T-helper 17 cell (primary cell): ENCODE results near the gene CDK5R1. TPM values are rescaled to one million over a fixed set of nuclear protein-coding genes. Genes with fewer than 3 reads are reported as not detected.
A peak's percentile ranks its signal among the peaks of the same experiment; 100 is the strongest.

Experiments used
- ATAC-seq: fragments of 150-1000 bp; cut with Tn5 transposase; 2 replicates; pipeline ENCODE4 v1.10.0; 2021; ENCODE audit warnings: mild to moderate bottlenecking, moderate library complexity
- DNase-seq, 3 donors: peaks; one replicate each; pipeline versions ENCODE4 v3.0.0 to v3.0.0-alpha.2; 2020 to 2021
- H3K9me3 ChIP-seq: one replicate; pipeline ENCODE4 v1.7.0; 2013; ENCODE audit warnings: low read length, mild to moderate bottlenecking; ENCODE audit not compliant: control insufficient read depth, poor library complexity, severe bottlenecking
- H3K27ac Mint-ChIP-seq: one replicate; pipeline ENCODE4 v1.8.0; 2022; ENCODE audit warnings: mild to moderate bottlenecking, moderate library complexity, mixed read lengths
- H3K27me3 Mint-ChIP-seq: one replicate; pipeline ENCODE4 v1.8.0; 2022; ENCODE audit warnings: mixed read lengths
- H3K36me3 Mint-ChIP-seq: one replicate; pipeline ENCODE4 v1.8.0; 2022; ENCODE audit warnings: low read depth, mixed read lengths
- H3K4me1 Mint-ChIP-seq: one replicate; pipeline ENCODE4 v1.8.0; 2022; ENCODE audit warnings: mild to moderate bottlenecking, mixed read lengths
- H3K4me3 Mint-ChIP-seq: one replicate; pipeline ENCODE4 v1.8.0; 2022; ENCODE audit warnings: mild to moderate bottlenecking, moderate library complexity, mixed read lengths
- total RNA-seq, 4 donors: library from RNA in 2 of 4; stranded (reverse) in 2 of 4; gene quantifications; one replicate each; pipeline ENCODE4 v1.2.3 and lab custom pipeline; 2022 to 2026

The CDK5R1 gene
- total RNA-seq, 2 donors from 2014 or later = 8.0 to 8.2 TPM

DNA sequence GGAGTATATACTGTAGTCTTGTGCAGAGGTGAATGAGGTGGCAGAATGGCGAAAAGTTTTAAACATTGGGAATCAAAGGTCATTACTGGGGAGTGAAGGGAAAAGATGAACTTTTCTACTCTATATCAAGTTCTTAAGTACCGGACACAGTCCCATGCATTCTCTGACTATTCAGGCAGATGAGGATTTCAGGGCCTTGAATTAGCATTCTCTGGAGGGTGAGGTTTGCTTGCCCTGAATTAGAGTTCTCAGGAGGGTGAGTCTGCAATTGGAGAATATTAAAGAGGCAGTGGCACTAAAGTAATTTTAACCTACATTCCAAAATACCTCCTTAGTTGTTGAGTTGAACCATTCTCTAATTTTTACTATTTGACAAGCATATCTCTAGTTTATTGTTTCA is 33.4 kb upstream of the CDK5R1 start:
- Mint-ChIP-seq H3K27ac (peak overlapping the region; percentile 63), H3K27me3 (no peaks in the 10 kb centered on the region), H3K36me3 (peaks cover 11% of the 10 kb centered on the region), H3K4me3 (no peak overlapping the region), H3K4me1 (peaks cover 22% of the 10 kb centered on the region)
- ATAC-seq = no peak
- no peak for DNase-seq
- H3K9me3 ChIP-seq = no peaks in the 10 kb centered on the region

DNA sequence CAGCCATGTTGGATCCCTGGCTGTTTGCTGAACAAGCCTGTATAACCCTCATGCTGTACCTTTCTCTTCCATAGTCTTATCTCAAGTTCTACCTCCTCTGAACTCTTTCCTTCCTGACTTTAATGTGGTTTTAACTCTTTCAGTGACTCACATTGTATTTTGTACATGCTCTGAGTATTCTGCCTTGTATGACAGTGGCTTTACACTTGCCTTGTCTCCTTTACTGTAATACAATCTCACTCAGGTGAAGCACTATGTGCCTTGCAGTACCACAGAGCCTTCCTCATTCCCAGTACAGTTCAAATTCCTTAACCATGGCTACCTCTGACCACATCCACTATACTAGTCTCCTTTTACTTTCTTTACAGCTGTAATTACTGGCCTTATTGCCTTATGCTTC is 28.4 kb upstream of the CDK5R1 start:
- H3K9me3 ChIP-seq = no peaks in the 10 kb centered on the region
- ATAC-seq (no peak), DNase-seq (no peak)
- H3K4me1 Mint-ChIP-seq = peaks cover 27% of the 10 kb centered on the region
- peak overlapping the region; percentile 31 for H3K4me3 Mint-ChIP-seq
- H3K27me3 Mint-ChIP-seq = no peaks in the 10 kb centered on the region
- H3K36me3 Mint-ChIP-seq = peaks cover 17% of the 10 kb centered on the region
- peak overlapping the region; percentile 87 for H3K27ac Mint-ChIP-seq

DNA sequence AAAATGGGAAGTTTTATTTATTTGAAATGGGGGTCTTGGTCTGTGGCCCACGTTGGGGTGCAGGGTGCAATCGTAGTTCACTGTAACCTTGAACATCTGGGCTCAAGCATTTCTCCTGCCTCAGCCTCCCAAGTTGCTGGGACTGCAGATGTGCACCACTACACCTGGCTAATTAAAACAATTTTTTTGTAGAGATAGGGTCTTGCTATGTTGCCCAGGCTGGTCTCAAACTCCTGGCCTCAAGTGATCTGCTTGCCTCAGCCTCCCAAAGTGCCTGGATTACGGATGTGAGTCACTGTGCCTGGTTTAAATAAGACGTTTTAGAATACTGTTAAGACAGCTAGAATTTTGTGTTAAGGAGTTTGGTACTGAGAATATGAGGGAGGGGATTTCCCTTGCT is 26.7 kb upstream of the CDK5R1 start:
- Mint-ChIP-seq H3K4me1 (peaks cover 24% of the 10 kb centered on the region), H3K27me3 (no peaks in the 10 kb centered on the region), H3K27ac (peak overlapping the region; percentile 66), H3K36me3 (peaks cover 14% of the 10 kb centered on the region), H3K4me3 (no peak overlapping the region)
- H3K9me3 ChIP-seq = no peaks in the 10 kb centered on the region
- ATAC-seq (no peak), DNase-seq (no peak)

DNA sequence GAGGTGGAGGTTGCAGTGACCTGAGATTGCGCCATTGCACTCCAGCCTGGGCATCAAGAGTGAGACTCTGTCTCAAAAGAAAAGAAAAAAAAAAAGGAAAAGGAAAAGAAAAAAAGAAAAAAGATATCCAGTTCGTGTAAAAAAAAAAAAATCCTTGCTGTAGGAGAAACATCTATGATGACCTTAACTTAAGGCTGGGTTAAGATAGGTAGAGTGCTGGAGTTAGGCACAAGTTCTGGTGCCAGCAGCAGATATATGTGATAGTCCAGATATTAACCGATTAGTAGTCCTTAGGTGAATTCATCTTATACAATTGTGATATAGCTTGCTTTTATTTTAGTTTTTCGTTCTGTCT is 25.3 kb upstream of the CDK5R1 start:
- H3K27ac Mint-ChIP-seq = peak overlapping the region; percentile 53
- ATAC-seq (peak; percentile 33), DNase-seq (no peak)
- peaks cover 24% of the 10 kb centered on the region for H3K4me1 Mint-ChIP-seq
- H3K9me3 ChIP-seq = no peaks in the 10 kb centered on the region
- H3K36me3 Mint-ChIP-seq = peaks cover 12% of the 10 kb centered on the region
- no peak overlapping the region for H3K4me3 Mint-ChIP-seq
- H3K27me3 Mint-ChIP-seq = no peaks in the 10 kb centered on the region

DNA sequence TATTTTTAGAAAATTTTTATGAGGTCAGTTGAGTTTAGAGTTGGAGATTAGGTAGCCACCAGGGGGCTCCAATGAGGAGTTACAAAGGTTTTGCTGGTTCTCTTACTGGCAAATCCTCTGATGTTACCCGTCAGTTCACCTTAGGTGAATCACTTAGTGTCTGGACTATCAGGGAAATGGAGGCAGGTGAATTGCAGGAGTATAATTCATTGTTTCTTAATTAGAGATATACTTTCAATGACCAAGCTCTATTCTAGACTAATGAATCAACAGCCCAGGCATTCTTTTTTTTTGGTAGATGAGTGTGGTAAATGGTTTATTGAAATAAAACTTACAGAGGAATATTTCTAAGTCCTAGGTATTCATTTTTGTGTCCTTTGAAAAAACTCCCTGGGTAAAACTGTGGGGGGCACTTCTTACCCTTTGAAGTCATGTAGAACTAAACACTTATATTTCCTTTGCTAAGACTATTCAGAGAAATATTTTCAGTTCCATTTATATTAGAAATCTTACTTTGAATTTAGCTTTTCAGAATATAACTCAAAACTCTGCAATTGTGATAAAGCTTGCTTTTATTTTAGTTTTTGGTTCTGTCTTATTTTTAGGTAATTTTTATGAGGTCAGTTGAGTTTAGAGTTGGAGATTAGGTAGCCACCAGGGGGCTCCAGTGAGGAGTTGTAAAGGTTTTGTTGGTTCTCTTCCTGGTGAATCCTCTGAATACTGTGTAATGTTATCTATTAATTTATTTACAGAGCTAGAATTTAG is 24.8 kb upstream of the CDK5R1 start:
- DNase-seq = peak; percentile 39 to 60 (median 41)
- ATAC-seq = peak; percentile 87
- Mint-ChIP-seq H3K36me3 (peaks cover 12% of the 10 kb centered on the region), H3K4me3 (no peak overlapping the region), H3K27me3 (no peaks in the 10 kb centered on the region), H3K27ac (peak overlapping the region; percentile 53), H3K4me1 (peaks cover 24% of the 10 kb centered on the region)
- no peaks in the 10 kb centered on the region for H3K9me3 ChIP-seq

DNA sequence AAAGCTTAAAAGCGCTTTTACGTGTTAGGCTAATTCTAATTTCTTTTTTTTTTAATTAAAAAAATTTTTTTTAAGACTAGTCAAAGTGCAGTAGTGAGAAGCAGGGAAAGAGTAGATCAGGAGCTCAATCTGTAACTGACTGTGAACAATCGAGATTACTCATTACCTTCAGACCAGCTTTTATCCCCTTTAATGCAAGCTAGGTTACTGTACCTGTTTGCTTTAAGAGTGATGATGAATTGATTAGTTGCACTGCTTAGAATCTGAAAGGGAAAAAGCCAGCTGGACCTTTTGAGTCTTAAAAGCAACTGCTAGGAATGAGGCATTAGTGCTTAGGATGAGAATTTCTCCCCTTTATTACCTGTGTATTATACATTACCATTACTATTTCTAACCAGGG is 23.5 kb upstream of the CDK5R1 start:
- Mint-ChIP-seq H3K4me1 (peaks cover 21% of the 10 kb centered on the region), H3K27ac (no peak overlapping the region)

DNA sequence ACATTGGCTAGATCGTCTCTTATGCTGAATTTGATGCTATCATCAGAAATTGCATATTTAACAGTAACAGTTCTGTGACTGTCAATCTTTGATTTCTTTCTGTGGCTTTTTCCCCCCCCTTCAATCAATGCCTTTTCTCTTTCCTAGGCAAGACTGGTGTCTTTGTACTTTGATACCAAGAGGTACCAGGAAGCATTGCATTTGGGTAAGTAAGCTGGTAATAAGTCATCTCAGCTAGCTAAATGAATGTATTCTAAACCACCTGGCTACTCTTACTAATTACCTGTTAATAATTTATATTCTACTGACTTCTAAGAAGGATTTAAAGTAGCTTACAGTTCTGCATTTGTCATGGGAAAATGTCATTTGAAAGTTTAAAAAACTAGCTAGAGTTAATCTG is 22.4 kb upstream of the CDK5R1 start:
- peaks cover 6% of the 10 kb centered on the region for H3K36me3 Mint-ChIP-seq

More for the DNA sequence above, 23.5 kb upstream of the CDK5R1 start:
- no peaks in the 10 kb centered on the region for H3K9me3 ChIP-seq
- DNase-seq = no peak
- Mint-ChIP-seq H3K27me3 (no peaks in the 10 kb centered on the region), H3K4me3 (no peak overlapping the region), H3K36me3 (peaks cover 12% of the 10 kb centered on the region)
- no peak for ATAC-seq

DNA sequence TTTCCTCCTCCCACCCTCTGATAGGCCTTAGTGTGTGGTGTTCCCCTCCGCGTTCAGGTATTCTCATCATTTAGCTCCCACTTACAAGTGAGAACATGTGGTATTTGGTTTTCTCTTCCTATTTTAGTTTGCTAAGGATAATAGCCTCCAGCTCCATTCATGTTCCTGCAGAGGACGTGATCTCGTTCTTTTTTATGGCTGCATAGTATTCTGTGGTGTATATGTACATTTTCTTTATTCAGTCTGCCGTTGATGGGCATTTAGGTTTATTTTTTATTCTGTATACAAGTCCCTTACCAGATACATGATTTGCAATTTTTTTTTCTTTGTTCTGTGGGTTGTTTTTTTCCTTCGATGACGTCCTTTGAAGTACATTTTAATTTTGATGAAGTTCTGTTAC is 18.8 kb upstream of the CDK5R1 start:
- no peak for ATAC-seq
- no peaks in the 10 kb centered on the region for H3K9me3 ChIP-seq
- H3K27ac Mint-ChIP-seq = peak overlapping the region; percentile 53
- no peaks in the 10 kb centered on the region for H3K27me3 Mint-ChIP-seq
- peaks cover 14% of the 10 kb centered on the region for H3K4me1 Mint-ChIP-seq
- peaks cover 6% of the 10 kb centered on the region for H3K36me3 Mint-ChIP-seq
- no peak overlapping the region for H3K4me3 Mint-ChIP-seq
- DNase-seq = no peak

More for the DNA sequence above, 22.4 kb upstream of the CDK5R1 start:
- H3K27ac Mint-ChIP-seq = no peak overlapping the region
- H3K27me3 Mint-ChIP-seq = no peaks in the 10 kb centered on the region
- H3K9me3 ChIP-seq = no peaks in the 10 kb centered on the region
- DNase-seq = no peak
- no peak overlapping the region for H3K4me3 Mint-ChIP-seq
- peaks cover 19% of the 10 kb centered on the region for H3K4me1 Mint-ChIP-seq
- no peak for ATAC-seq

DNA sequence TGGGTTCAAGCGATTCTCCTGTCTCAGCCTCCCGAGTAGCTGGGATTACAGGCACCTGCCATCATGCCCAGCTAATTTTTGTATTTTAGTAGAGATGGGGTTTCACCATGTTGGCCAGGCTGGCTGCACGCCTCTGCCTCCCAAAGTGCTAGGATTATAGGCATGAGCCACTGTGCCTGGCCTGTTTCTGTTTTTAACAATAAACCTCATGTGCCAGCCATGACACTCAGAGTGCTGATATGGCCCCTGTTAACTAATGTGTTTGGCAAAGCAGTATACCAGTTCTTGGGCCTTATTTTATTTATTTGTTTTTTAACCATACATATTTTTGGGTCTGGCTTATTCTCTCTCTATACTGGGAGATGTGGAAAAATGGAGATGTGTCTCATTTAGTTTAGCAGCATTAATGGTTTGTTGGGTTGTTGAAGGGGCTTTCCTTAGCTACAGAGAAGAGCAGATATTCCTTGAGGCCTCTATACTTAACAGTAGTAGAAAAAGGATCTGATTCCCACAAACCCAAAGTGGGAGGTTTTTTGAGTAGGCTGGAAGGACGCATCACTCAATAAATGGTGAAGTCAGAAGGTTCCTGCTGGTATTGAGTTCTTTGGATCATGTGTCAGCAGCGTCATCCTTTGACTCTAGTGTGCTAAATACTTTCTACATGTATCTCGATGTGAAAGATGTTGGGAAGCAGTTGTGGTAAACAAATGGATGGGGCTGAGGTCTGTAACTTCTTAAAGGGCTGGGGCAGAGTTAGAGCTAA is 16.2 kb upstream of the CDK5R1 start:
- DNase-seq (no peak), ATAC-seq (no peak)
- H3K4me3 Mint-ChIP-seq = no peak overlapping the region
- peaks cover 17% of the 10 kb centered on the region for H3K4me1 Mint-ChIP-seq
- peaks cover 7% of the 10 kb centered on the region for H3K36me3 Mint-ChIP-seq
- H3K9me3 ChIP-seq = no peaks in the 10 kb centered on the region
- H3K27ac Mint-ChIP-seq = no peak overlapping the region
- no peaks in the 10 kb centered on the region for H3K27me3 Mint-ChIP-seq

DNA sequence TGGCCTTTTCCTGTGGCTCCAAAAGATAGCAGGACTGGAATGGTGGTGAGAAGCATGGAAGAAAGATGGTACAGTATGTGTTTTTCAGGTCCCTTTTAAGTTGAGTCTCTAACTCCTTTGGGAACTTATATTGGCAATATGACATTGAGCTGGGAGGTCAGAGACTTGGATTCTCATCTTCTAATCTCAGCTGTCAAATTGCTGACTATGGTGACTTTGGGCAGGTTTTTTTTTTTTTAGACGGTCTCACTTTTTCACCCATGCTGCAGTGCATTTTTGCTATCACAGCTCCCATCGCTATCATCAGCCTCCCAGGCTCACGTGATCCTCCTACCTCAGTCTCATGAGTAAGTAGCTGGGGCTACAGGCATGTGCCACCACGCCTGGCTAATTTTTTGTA is 15.1 kb upstream of the CDK5R1 start:
- ATAC-seq = no peak

DNA sequence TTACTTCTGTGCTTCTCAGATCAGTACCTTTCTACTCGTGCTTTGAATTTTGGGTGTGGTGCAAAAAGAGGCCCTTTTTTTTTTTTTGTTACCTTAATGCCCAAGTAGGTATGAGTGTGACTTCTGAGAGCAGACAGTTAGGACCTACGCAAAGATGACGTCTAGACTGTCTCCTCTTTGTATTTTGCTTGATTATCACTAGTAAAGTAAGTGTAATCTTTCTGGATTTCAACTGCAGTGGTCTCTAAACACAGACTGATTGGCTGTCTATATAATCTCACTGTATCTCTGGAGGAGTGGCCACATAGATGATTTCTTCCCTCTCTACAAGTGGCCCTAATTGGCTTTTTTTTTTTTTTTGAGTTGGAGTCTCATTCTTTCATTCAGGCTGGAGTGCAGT is 11.5 kb upstream of the CDK5R1 start:
- H3K4me3 Mint-ChIP-seq = no peak overlapping the region
- H3K27ac Mint-ChIP-seq = peak overlapping the region; percentile 16
- H3K36me3 Mint-ChIP-seq = peaks cover 7% of the 10 kb centered on the region

More for the DNA sequence above, 15.1 kb upstream of the CDK5R1 start:
- no peak for DNase-seq
- Mint-ChIP-seq H3K4me3 (no peak overlapping the region), H3K4me1 (peaks cover 15% of the 10 kb centered on the region), H3K36me3 (peaks cover 7% of the 10 kb centered on the region), H3K27me3 (no peaks in the 10 kb centered on the region), H3K27ac (no peak overlapping the region)
- H3K9me3 ChIP-seq = no peaks in the 10 kb centered on the region

DNA sequence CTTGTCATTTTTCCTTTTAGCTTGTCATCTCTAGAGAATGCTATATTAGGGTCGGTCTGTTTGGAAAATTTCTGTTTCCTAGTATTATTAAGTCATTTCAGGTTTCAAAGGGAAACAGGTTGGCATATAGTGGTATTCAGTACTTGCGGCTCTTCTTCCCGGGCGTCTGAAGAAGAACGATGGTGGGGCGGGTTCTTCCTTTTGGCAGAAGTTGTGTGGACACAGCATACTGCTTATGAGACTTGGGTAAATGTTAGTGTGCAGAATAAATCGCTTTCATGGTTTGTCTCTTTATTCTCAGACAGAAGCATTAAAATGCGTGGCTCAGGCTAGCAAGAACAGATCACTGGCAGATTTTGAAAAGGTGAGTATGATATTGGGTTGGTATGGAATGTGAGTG is 9.6 kb upstream of the CDK5R1 start:
- no peak for ATAC-seq
- Mint-ChIP-seq H3K27me3 (no peaks in the 10 kb centered on the region), H3K4me1 (peaks cover 5% of the 10 kb centered on the region), H3K36me3 (peaks cover 13% of the 10 kb centered on the region), H3K4me3 (no peak overlapping the region), H3K27ac (no peak overlapping the region)
- H3K9me3 ChIP-seq = no peaks in the 10 kb centered on the region
- no peak for DNase-seq

More for the DNA sequence above, 11.5 kb upstream of the CDK5R1 start:
- ATAC-seq = no peak
- H3K9me3 ChIP-seq = no peaks in the 10 kb centered on the region
- no peaks in the 10 kb centered on the region for H3K27me3 Mint-ChIP-seq
- peaks cover 8% of the 10 kb centered on the region for H3K4me1 Mint-ChIP-seq
- no peak for DNase-seq

DNA sequence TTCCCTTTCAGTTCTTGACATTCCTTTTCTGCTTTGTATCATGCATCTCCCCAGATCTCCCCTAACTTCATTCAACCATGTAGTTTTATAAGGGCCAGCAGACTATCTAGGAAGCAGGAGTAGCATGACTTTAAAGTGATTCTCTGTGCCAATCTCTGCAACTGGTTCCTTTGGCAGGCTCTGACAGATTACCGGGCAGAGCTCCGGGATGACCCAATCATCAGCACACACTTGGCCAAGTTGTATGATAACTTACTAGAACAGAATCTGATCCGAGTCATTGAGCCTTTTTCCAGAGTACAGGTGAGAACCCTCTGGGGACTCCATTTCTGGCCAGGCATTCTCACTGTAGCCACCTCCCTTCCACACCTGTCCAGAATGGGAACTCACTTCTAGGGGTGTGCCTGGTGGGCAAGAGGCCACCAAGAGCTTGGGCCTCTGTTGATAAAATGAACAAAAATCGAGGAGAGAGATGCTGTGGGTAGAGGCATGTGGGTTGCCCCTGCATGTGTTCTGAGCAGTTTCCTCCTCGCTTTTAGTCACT is 7.6 kb upstream of the CDK5R1 start:
- H3K9me3 ChIP-seq = no peaks in the 10 kb centered on the region
- Mint-ChIP-seq H3K27ac (no peak overlapping the region), H3K4me3 (peak overlapping the region; percentile 45), H3K27me3 (no peaks in the 10 kb centered on the region), H3K36me3 (peaks cover 13% of the 10 kb centered on the region), H3K4me1 (peaks cover 11% of the 10 kb centered on the region)
- ATAC-seq (no peak), DNase-seq (no peak)
